Amygdala (tissue), 56 donors: Measurements from ENCODE around the gene KCNE3.

Experiments
- DNase-seq, 56 donors: peaks; one replicate each; lab custom pipeline; 2025; lab: John Stamatoyannopoulos, UW

Gene KCNE3, protein sequence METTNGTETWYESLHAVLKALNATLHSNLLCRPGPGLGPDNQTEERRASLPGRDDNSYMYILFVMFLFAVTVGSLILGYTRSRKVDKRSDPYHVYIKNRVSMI

DNA sequence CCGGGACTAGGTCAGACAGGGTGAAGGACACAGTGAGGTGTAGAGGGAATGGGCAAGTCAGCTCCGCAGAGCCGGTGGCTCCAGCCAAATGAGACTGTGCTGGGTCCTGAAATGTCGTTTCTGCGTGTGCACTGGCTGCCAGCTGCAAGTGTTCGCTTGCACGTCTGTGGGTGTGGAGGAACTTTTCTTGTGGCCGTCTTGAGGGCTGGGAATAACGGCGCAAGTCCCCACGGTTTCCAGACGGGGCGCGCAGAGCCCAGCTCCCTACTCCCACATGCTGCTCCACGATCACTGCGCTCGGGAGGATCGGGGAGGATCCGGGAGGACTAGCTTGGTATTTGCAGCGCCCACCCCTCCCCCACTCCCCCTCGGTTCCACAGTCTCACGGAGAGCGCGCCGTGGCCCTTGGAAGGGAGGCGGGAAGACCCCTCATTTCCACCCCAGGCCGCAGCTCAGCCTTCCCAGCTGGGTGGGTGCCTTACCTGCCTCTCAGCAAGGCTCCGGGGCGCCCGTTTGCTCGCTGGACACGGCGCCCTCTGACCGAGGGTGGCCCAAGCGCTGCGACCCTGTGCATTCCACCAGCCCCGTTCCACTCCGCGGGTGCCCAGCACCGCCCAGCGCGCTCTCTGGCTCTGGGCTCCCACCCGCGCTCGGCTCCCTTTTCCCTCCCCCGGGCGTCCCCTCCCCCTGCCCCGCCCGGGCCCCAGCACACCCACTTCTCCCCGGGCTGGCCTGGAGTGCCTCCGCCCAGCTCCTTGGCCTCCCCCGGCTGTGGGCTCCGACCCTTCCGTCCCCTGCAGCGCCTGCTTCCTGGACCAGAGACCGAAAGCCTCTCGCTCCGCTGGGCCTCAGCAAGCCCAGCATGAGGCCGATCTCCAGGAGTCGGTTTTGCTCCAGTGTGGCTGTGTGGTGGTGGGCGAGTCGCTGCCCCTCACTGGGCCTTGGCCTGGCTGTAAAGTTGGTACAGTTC, at the start of gene KCNE3:
Gene KCNE3 (minus strand): TSS at position 634 of the 970 bp plus-strand sequence. CDS start 9,986 bp downstream, outside the sequence.
- peak in 4 of 56 donors; percentile 10 to 24 (median 15) for DNase-seq

DNA sequence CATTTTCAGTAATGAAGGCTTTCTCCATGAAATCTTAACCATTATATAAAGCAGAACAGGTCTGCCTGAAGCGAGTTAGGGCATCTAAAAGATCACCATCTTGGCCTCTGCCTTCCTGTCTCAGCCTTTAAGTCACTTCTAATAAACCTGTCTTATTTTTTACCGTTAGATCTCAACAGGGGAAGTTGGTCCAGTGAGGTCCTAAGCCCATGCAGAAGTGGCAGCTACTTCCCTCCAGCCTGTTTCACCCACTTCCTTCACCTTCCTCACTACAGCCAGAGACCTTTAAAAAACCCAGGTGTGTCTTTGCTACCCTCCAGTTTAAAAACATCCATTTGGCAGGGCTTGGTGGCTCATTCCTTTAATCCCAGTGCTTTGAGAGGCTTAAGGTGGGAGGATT, 40.2 kb upstream of the KCNE3 start:
- no peak for DNase-seq

DNA sequence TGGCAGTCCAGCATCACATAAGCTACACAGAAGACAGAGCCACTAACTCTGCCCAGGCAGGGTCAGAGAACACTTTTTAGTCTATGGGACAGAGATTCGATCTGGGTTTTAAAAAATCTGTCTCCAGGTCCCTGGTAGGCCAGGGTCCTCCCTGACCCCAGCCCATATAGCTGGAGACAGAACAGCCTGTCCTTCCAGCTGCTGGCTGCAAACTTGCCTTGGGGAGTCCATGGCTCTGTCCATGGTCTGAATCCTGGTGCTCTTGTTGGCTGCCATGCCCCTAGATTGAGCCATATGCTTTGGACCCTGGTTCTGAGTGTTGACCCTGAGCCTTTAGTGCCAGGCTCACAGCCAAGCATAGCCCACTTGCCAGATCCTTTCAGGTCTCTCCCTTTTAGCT, 39.5 kb upstream of the KCNE3 start:
- no peak for DNase-seq

DNA sequence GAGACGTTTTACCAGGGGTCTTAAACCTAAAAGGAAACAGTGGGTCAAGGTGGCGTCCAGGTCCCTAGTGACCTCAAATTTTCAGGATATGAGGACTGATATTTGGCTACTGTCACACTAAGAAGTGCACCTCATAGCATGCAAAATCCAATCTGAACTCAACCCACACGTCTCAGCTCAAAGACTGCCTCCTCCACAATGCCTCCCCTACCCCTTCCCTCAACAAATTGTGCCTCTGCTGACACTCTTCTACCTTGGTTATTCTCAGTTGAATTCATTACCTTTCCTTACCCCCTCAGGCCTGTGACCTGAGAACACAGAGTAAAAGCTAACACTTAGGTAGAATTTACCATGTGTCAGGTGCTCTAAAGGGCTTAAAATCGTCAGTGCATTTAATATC, 38.6 kb upstream of the KCNE3 start:
- no peak for DNase-seq

DNA sequence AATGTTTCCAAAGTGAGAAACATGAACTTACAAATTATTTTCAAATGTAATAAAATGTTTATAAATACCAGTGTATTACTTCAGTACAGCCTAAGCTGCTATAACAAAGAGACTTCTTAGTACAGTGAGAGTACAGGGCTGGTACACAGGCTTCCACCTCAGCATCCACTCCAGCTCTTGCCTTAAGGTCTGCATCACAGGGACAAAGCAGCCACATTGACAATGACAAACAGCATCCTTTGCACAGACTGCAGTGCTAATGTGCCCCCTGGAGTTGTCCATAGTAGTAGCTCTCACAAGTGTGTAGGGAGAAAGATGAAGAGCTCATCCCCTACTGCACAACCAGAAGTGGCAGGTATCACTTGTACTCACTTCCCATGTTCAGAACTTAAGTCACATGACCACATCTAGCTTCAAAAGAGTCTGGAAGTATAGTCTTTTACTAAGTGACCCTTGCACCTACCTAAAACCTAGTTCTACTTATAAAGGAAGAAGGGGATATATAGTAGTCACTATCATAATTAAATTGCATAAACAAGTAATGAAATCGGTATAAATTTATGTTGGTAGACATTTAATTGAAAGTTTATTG, 36.8 kb upstream of the KCNE3 start:
- no peak for DNase-seq

DNA sequence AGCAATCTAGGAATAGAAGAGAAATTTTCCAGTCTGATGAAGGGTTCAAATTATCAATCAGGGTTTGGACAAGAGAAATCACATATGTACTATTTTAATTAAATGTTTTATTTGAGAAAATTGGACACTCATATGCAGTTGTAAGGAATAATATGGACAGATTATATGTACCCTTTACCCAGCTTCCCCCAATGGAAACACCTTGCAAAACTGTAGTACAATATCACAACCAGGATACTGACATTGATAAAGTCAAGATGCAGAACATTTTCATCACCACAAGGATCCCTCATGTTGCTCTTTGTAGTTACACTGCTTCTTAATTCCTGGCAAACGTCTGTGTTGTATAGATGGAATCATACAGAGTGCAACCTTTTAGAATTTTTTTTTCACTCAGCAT, 27.6 kb upstream of the KCNE3 start:
- no peak for DNase-seq

DNA sequence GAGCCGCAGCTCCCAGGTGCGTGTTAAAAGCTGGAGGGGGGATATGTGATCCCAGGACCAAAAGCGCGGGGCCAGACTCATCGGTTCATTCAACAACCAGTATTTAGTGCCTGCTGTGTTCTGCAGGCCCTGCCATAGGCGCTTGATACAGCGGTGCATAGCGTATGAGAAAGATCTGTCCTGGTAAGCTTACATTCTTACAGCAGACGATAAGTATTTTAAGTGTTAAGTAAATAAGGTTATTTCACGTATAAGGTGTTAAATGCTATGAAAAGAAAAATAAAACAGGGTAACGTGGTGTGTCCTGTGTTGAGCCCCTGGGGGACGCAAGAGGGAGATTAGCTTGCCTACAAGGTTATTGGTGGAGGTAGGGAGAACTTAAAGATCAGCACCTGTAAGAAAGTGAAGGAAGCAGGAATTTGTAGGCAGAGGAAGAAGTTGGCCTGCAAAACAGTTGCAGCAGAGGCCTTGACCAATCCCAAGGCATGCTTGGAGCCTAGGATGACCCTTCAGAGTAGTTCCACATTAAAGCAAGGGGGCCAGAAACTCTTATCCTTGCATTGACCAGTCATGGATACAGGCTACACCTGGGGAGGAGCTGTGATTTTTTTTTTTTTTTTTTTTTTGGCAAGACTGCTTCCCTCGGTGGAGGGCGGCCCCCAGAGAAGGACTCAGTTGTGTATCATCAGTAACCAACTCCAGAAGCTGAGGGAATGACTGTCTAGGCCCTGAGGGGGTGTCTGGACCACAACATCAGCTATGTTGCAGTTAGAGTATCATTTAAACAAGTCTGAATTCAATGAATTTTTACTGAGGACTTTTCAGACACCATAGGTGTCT, 26.7 kb upstream of the KCNE3 start:
- DNase-seq, result no peak

DNA sequence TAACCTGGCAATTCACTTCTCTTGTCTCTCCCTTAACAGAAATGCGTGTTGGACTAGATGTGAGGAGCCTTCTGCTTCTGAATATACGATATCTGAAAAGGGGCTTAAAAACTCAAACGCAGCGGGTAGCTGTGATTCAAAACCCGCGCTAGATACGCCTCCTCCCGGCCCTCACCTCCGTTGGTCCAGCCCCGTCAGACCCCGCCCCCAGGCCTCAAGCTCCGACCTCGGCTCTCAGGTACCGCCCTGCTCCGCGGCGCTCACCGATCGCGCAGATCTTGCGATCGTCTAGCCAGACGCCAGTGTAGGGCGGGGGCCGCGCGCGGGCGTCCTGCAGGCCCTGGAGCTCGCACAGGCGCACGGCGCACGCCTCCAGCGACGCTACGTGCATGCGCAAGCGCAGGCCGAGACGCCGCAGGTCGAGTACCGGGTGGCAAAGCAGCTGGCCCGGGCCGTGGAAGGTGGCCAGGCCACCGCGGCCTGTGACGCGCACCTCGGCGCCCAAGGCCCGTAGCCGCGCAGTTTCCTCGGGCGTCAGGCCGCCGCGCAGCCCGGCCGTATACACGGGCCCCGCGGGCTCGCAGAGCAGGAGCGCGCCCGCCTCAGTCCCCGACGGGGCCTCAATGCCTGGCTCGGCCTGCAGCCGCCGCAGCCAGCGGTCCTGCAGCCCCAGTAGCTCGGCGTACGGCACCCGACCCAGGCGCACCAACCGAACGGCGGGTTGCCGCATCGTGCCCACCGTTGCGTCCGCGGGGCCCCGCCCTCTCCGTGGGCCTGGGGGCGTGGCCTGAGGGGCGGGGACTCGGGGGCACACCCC, 25.8 kb upstream of the KCNE3 start, which contains the start of gene LIPT2:
Gene LIPT2 (minus strand): TSS at position 751 of the 817 bp plus-strand sequence. CDS start 21 bp downstream, at position 730.
- DNase-seq, result peak in 55 of 56 donors; percentile 28 to 94 (median 85)

DNA sequence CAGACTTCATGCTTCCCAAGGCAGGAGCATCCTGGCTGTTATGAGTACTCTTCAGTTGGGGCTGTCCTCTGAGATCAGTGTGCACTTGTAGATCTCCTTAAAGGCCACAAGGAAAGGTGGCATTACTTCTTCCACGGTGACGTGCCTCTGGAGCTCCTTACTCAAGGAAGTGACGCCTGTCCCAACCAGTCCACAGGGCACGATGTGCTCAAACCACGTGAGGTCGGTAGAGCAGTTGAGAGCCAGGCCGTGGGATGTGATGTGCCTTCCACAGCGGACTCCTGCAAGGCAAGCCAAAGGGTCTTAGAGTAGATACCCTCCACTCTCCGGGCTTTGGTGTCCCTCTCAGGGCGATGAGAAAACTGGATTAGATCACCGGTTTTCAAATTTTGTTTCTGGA, 24.7 kb upstream of the KCNE3 start:
- no peak for DNase-seq

DNA sequence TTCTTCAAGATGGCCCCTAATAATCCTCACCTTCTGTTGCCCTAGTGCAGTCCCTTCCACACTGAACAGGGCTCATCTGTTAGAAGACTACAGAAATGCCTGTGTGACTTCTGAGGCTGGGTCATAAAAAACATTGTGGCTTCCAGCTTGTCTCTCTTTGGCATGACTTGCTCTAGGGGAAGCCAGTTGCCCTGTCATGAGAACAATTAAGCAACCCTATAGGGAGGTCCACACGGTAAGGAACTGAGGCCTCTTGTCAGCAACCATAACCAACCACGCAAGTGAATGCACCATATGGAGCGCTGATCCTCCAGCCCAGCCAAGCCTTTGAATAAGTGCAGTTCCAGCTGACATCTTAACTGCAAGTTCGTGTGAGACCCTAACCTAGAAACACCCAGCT, 23.6 kb upstream of the KCNE3 start:
- DNase-seq, result no peak

DNA sequence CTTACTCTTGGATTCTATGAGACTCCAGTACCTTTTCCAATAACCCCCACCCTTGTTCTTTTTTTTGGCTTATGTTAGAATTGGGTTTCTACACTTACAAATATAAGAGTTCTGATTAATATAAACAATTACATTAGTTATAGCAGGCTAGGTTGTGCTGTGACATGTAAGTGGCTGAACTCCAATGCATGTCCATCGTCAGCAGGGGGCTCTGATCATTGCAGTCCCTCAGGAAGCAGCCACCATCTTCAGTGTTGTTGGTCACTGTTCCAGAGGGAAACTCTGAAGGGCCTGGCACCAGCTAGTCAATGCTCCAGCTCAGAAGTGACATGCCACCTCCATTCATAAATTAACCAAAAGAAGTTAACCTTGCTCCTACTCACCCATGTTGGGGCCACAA, 20.5 kb upstream of the KCNE3 start:
- no peak for DNase-seq

DNA sequence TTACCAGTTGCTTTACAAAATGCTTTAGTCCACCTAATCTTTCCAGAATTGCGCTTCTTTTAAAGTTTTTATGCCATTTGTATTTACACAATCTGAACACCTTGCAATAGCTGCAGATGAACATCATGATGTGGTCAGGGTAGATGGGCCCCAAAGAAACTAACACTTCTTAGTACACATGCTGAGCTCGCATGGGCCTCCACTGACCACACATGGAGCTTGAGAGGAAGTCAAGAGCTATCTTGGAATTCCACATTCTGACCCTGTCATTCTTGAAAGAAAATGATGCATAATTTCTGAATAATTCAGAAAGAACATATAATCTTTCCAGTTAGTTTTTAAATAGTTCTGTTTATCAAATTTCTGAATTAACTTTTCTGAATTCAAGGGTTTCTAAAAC, 18.5 kb upstream of the KCNE3 start:
- DNase-seq, result no peak

DNA sequence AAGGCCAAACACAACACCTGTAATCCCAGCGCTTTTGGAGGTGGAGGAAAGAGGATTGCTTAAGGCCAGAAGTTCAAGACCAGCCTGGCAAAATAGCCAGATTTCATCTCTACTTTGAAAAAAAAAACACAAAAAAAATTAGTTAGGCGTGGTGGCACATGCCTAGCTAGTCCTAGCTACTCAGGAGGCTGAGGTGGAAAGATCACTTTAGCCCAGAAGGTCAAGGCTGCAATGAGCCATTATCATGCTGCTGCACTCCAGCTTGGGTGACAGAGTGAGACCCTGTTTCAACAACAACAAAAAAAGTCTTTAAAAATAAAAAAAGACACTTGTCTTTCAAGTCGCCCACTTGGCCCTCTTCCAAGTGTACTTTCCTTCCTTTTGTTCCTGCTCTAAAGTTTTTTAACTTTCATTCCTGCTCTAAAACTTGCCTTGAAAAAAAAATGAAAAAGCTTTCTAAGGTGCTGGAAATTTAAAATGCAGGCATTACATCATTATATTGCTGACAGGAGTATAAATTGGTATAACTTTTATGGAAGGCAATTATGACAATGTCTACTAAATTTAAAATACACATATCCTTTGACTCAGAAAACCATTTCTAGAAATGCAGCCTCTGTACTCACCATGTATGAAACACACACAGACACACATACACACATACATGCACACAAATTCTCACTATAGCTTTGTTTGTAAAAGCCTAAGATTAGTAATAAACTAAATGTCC, 13.5 kb upstream of the KCNE3 start:
- DNase-seq, result no peak

DNA sequence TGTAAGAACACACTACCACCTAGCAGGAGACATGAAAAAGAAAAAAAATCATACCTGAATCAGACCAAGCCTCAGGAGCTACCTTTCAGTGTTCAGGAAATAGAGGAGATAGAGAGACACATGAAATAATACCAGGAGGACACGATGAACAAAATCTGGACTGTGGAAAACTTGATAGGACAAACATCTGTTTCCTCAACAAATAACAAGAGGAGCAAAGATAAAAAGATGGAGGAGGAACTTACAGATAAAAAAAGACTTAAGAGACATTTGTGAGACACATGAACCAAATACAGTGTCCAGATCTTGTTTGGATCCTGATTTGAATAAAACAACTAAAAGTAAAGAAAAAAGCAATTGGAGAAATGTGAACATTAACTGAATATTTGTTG, 12.4 kb upstream of the KCNE3 start:
- DNase-seq, result no peak

DNA sequence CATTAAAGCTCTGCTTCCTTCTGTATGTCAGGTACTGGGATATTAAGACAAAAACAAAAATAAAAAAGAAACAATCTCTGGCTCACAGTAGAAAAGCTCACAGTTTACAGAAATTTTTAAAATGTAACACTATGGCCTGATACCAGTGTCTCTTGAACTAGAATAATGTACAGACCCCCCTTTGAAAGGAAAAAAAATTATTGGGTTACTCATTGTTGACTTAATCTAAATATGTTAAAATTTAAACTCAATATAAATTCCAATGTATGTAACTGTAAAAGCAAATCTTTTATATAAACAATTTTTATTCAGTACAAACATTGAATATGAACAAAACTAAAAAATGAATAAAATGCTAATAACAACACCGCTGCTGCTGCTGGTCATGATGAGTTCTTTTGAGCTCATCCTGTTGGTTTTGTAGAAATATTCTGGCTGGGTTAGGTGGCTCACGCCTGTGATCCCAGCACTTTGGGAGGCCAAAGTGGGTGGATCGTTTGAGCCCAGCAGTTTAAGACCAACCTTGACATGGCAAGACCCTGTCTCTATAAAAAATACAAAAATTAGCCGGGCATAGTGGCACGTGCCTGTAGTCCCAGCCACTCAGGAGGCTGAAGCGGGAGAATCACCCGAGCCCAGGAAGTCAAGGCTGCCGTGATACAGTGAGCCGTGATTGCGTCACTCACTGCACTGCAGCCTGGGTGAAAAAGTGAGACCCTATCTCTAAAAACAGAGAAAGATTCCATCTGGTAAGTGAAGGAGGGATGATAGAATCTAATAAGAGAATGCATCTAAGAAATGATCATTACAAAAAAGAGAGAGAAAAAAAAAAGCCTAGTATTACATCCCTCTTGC, 11.8 kb upstream of the KCNE3 start:
- no peak for DNase-seq

DNA sequence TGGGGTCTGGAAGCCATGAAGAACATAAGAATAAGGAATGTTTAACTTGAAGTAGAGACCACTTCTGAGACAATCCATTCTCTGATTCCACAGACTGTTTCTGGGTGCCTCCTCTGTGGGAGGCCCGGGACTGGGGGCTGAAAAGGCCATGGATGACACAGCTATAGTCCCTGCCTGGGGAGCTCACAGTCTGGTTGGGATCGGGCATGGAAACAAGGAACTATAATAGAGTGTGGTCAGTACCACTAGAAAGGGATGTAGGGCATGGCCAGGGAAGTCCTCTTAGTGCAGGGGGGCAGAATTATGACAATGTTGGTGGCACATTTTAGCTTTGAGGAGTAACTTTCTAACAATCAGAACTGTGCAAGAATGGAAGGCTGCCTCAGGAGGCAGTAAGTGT, 9.2 kb upstream of the KCNE3 start:
- no peak for DNase-seq

DNA sequence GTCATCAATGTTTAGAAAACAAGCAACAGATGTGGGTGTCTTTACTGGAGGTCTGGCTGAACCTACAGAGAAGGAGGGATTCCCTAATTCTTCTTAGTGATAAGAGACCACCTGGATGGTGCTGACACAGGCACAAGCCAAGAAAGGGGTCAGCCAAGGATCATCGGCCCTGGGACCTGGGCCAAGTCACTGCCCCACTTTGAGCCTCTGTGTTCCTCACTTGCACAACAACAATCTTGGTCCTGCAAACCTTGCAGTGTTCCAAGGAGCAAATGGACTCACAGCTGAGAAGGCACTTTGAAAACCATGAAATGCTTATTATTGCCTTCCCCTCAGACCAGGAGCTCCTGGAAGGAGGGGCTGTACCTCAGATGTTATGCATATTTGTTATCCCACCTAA, 7.0 kb upstream of the KCNE3 start:
- no peak for DNase-seq
